Measurements from ENCODE around the gene SGCA. TPM values are rescaled to one million over a fixed set of nuclear protein-coding genes. Genes with fewer than 3 reads are reported as not detected.

Gene SGCA
- total and polyA plus RNA-seq, 2 donors (not counting 3 experiments of a cell fraction or from before 2014, with no cell fraction given): not detected

DNA sequence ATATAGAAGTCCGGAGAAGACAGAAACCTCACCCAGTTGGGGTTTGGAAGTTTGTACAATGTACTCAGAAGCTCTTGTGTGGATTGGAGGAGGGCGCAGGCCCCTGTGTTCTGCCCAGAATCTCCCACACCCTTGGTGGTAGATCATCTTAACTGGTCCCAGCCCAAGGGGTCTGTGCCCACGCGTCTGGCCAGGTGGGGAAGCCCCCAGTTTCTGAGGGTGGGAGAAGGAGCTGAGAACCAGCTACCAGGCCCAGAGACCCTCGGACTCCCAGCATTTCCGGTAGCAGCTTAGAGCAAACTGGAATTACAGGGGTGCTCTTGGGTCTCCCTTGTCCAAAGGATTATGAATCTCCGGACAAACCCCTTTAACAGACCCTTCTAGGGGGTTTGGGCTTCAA, 13.1 kb upstream of the SGCA start:
- H3K9ac ChIP-seq (replicated peaks; ENCODE audit: extremely low read depth, insufficient read depth, low read length): no peak overlapping the region
- FAIRE-seq (no peak), DNase-seq (ENCODE audit: low read depth, low spot score) (no peak)
- intact Hi-C loops (cut with micrococcal nuclease): loop anchor here (1.0 kb wide), 3 partner anchors 9 to 58 kb away; no protein-coding TSS in a partner anchor
- H3K36me3 ChIP-seq (ENCODE audit: control insufficient read depth in 2 of 2, extremely low read depth in 1 of 2, insufficient read depth in 2 of 2, low read length in 2 of 2): no peaks in the 10 kb centered on the region
- ChIA-PET CTCF (interaction anchor here (0.8 to 4.5 kb wide), 13 partner anchors 9 to 58 kb away, joined by 3 to 47 read pairs (median 6); partner anchors contain the start of genes COL1A1, PDK2 and SGCA), POLR2A (no interaction called here)
- peaks cover 20% of the 10 kb centered on the region for H3K4me1 ChIP-seq (ENCODE audit: control insufficient read depth, extremely low read depth, insufficient read depth, low read length)
- TF ChIP-seq, protein P1, sequence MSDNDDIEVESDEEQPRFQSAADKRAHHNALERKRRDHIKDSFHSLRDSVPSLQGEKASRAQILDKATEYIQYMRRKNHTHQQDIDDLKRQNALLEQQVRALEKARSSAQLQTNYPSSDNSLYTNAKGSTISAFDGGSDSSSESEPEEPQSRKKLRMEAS (IDR thresholded peaks at IDR 0.05; ENCODE audit: insufficient read depth, insufficient read length): no peak
- TF ChIP-seq POLR2AphosphoS5 (IDR thresholded peaks at IDR 0.05; ENCODE audit: insufficient read depth, low read depth, low read length) (no peak), FOS (IDR thresholded peaks at IDR 0.05; ENCODE audit: borderline replicate concordance, insufficient read depth, low read length) (no peak), EZH2 (IDR thresholded peaks at IDR 0.05; ENCODE audit: borderline replicate concordance, low read depth, low read length, severe bottlenecking) (no peak), GATA2 (IDR thresholded peaks at IDR 0.05; ENCODE audit: insufficient read depth, insufficient read length, low read depth, low read length) (no peak), POLR2A (IDR thresholded peaks at IDR 0.05; ENCODE audit: low read depth, low read length) (no peak), JUN (IDR thresholded peaks at IDR 0.05; ENCODE audit: borderline replicate concordance, insufficient read depth, insufficient read length, low read depth) (no peak), MYC (IDR thresholded peaks at IDR 0.05; ENCODE audit: low read depth, low read length) (no peak)
- TF ChIP-seq, protein P2, sequence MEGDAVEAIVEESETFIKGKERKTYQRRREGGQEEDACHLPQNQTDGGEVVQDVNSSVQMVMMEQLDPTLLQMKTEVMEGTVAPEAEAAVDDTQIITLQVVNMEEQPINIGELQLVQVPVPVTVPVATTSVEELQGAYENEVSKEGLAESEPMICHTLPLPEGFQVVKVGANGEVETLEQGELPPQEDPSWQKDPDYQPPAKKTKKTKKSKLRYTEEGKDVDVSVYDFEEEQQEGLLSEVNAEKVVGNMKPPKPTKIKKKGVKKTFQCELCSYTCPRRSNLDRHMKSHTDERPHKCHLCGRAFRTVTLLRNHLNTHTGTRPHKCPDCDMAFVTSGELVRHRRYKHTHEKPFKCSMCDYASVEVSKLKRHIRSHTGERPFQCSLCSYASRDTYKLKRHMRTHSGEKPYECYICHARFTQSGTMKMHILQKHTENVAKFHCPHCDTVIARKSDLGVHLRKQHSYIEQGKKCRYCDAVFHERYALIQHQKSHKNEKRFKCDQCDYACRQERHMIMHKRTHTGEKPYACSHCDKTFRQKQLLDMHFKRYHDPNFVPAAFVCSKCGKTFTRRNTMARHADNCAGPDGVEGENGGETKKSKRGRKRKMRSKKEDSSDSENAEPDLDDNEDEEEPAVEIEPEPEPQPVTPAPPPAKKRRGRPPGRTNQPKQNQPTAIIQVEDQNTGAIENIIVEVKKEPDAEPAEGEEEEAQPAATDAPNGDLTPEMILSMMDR (IDR thresholded peaks at IDR 0.05; ENCODE audit: extremely low read depth in 1 of 2, insufficient read depth in 1 of 2, low read depth in 1 of 2, low read length in 2 of 2): no peak
- no peak overlapping the region for H3K4me3 ChIP-seq (replicated peaks in 1 of 3; ENCODE audit: insufficient read depth in 1 of 3, low read depth in 1 of 3, low read length in 3 of 3)
- H3K27me3 ChIP-seq (ENCODE audit: control insufficient read depth in 2 of 2, insufficient read depth in 2 of 2, low read length in 2 of 2): no peaks in the 10 kb centered on the region
- no TSS peak for BruUV-seq (replicated peaks)
- H3K4me2 ChIP-seq (ENCODE audit: insufficient read depth, low read length): peak overlapping the region; percentile 79
- H3K9me1 ChIP-seq (replicated peaks; ENCODE audit: control insufficient read depth, extremely low read depth, insufficient read depth, low read length): no peaks in the 10 kb centered on the region
- no peak overlapping the region for H2AFZ ChIP-seq (ENCODE audit: low read depth, low read length)
- no peaks in the 10 kb centered on the region for H4K20me1 ChIP-seq (replicated peaks; ENCODE audit: control insufficient read depth, extremely low read depth, insufficient read depth, low read length)
- H3K79me2 ChIP-seq (ENCODE audit: control insufficient read depth, insufficient read depth, low read length): peaks cover 29% of the 10 kb centered on the region
- dilution Hi-C loops (cut with MboI; ENCODE audit: extremely low pct_ligation_motif_present, low sequenced_read_pairs): no loop called here
- no peaks in the 10 kb centered on the region for H3K9me3 ChIP-seq (replicated peaks; ENCODE audit: control insufficient read depth, insufficient read depth, low read length)
- peak overlapping the region; percentile 76 for H3K27ac ChIP-seq (ENCODE audit: insufficient read depth, low read depth, low read length)

Measured in endothelial cell of umbilical vein (primary cell).